ENCODE data around the gene WNT9B. TPM values are rescaled to one million over a fixed set of nuclear protein-coding genes. Genes with fewer than 3 reads are reported as not detected.

WNT9B gene
- total RNA-seq, 1 experiment from 2014 or later, result 0.70 TPM

DNA sequence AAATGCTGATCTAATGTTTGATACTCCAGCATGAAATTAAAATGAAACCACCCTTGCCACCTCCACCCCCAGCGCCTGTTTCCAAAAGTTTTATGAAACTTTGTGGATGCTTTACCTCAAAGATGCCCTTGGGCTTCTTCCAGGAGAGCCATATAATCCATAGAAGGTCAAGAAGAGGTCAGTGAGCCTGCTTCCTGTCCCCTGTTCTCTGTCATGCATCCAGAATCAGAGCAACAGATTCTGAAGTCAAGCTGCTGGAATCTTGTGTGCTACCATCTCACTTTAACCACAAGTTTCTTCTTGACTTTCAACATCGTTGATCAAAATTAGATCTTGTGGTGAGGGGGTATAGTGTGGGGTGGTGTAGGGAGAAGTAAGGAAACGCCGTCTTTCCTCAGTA lies 80.2 kb downstream of the WNT9B start:
- H2AK5ac ChIP-seq (ENCODE audit: insufficient read length, low read length), result no peak overlapping the region
- no peak overlapping the region for H3K27ac Mint-ChIP-seq
- H4K8ac ChIP-seq (replicated peaks; ENCODE audit: insufficient read length, low read depth, low read length), result no peak overlapping the region
- no peak overlapping the region for H3K4ac ChIP-seq (ENCODE audit: low read depth, low read length)
- no peak overlapping the region for H3K56ac ChIP-seq (ENCODE audit: insufficient read length, low read depth, low read length)
- no peaks in the 10 kb centered on the region for H3K9me3 ChIP-seq (ENCODE audit: control insufficient read depth, low read depth, low read length)
- H2BK12ac ChIP-seq (ENCODE audit: insufficient read length, low read depth, low read length), result no peak overlapping the region
- no peaks in the 10 kb centered on the region for H3K4me1 Mint-ChIP-seq
- H2BK20ac ChIP-seq (ENCODE audit: low read depth, low read length, poor library complexity, severe bottlenecking), result no peak overlapping the region
- no peaks in the 10 kb centered on the region for H3K27me3 ChIP-seq (ENCODE audit: insufficient read depth, low read length)
- no peak overlapping the region for H3K18ac ChIP-seq (ENCODE audit: insufficient read length, low read depth, low read length)
- peaks cover 7% of the 10 kb centered on the region; the same call in 1 of the 2 replicates for H3K79me2 ChIP-seq (ENCODE audit: insufficient read depth, low read length)
- H4K91ac ChIP-seq (ENCODE audit: insufficient read length, low read depth, low read length), result no peak overlapping the region
- H2BK15ac ChIP-seq (ENCODE audit: low read depth, low read length), result no peak overlapping the region
- H3K4me1 ChIP-seq (ENCODE audit: insufficient read depth, low read length), result no peaks in the 10 kb centered on the region
- no peaks in the 10 kb centered on the region for H3K27me3 Mint-ChIP-seq (ENCODE audit: low read depth)
- no peak overlapping the region for H3K14ac ChIP-seq (ENCODE audit: insufficient read depth, low read length)
- no peak overlapping the region for H2AFZ ChIP-seq (ENCODE audit: low read length)
- H3K9ac ChIP-seq (ENCODE audit: extremely low read depth, insufficient read length, low read length), result no peak overlapping the region
- no peaks in the 10 kb centered on the region for H3K23me2 ChIP-seq (ENCODE audit: insufficient read length, low read depth, low read length, poor library complexity, severe bottlenecking)
- no peak overlapping the region for H2BK5ac ChIP-seq (ENCODE audit: insufficient read length, low read length)
- H2BK120ac ChIP-seq (ENCODE audit: low read depth, low read length, poor library complexity, severe bottlenecking), result no peak overlapping the region
- no peak overlapping the region for H3K4me2 ChIP-seq (ENCODE audit: insufficient read depth, insufficient read length, low read length)
- H3K36me3 Mint-ChIP-seq (ENCODE audit: insufficient read depth in 1 of 3, low read depth in 3 of 3), result peaks cover 26 to 63% (median 59%) of the 10 kb centered on the region in 3 experiments; a peak in 6 of 7 replicates
- no peak overlapping the region for H3T11ph ChIP-seq (ENCODE audit: low read length)
- no peaks in the 10 kb centered on the region for H3K9me3 Mint-ChIP-seq
- H3K23ac ChIP-seq (ENCODE audit: insufficient read length, low read depth, low read length), result no peak overlapping the region
- no peaks in the 10 kb centered on the region for H4K20me1 ChIP-seq (ENCODE audit: control insufficient read depth, insufficient read depth, insufficient read length)
- no peak overlapping the region for H3K27ac ChIP-seq (ENCODE audit: insufficient read length, low read depth, low read length)
- TF ChIP-seq, protein P1, sequence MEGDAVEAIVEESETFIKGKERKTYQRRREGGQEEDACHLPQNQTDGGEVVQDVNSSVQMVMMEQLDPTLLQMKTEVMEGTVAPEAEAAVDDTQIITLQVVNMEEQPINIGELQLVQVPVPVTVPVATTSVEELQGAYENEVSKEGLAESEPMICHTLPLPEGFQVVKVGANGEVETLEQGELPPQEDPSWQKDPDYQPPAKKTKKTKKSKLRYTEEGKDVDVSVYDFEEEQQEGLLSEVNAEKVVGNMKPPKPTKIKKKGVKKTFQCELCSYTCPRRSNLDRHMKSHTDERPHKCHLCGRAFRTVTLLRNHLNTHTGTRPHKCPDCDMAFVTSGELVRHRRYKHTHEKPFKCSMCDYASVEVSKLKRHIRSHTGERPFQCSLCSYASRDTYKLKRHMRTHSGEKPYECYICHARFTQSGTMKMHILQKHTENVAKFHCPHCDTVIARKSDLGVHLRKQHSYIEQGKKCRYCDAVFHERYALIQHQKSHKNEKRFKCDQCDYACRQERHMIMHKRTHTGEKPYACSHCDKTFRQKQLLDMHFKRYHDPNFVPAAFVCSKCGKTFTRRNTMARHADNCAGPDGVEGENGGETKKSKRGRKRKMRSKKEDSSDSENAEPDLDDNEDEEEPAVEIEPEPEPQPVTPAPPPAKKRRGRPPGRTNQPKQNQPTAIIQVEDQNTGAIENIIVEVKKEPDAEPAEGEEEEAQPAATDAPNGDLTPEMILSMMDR (conservative IDR thresholded peaks at IDR 0.05), result no peak
- no peak overlapping the region for H4K5ac ChIP-seq (ENCODE audit: insufficient read length, low read depth, low read length)
- H3K79me1 ChIP-seq (ENCODE audit: insufficient read depth, low read depth, low read length, poor library complexity, severe bottlenecking), result peaks cover 8% of the 10 kb centered on the region
- WGBS (ENCODE audit: extremely low coverage, insufficient read length, low lambda C conversion rate), result no CpG with 5 or more reads among the region's 4 CpGs
- no peak for DNase-seq
- H3K4me3 Mint-ChIP-seq, result no peak overlapping the region
